Measurements from ENCODE around the gene MRPL53.
"Not testable (repeated sequence)": the region's sequence is repeated elsewhere in the genome, so short reads cannot be mapped to it uniquely, and the experiment has no call there.

MRPL53 gene

GRCh38 chr2:74450570-74451190 is 21.8 kb downstream of the MRPL53 start:
- Histone ChIP-seq H3K27ac (ENCODE audit: insufficient read depth in 1 of 2, low read depth in 1 of 2, low read length in 2 of 2, poor library complexity in 1 of 2, severe bottlenecking in 2 of 2) (no peak overlapping the region), H3K27me3 (replicated peaks in 2 of 5; ENCODE audit: control insufficient read depth in 4 of 5, insufficient read depth in 5 of 5, low read length in 4 of 5) (no peaks in the 10 kb centered on the region), H3K36me3 (ENCODE audit: control insufficient read depth in 4 of 4, insufficient read depth in 4 of 4, low read length in 3 of 4) (no peaks in the 10 kb centered on the region), H3K4me3 (ENCODE audit: control insufficient read depth in 1 of 7, extremely low read depth in 1 of 7, insufficient read depth in 4 of 7, low read depth in 2 of 7, low read length in 6 of 7) (no peak overlapping the region), H3K9me3 (ENCODE audit: control extremely low read depth in 1 of 5, control insufficient read depth in 4 of 5, insufficient read depth in 2 of 5, low read depth in 1 of 5, low read length in 4 of 5) (no peaks in the 10 kb centered on the region), H3K4me1 (ENCODE audit: control extremely low read depth in 1 of 4, control insufficient read depth in 4 of 4, insufficient read depth in 4 of 4, low read length in 3 of 4) (peaks cover 0 to 22% (median 18%) of the 10 kb centered on the region in 4 experiments)
- DNase-seq = no peak
- 100% methylated on average over 2 of the region's 3 CpGs for whole genome bisulfite sequencing (ENCODE audit: insufficient coverage)
- POLR2A ChIA-PET = no interaction called here
- CTCF ChIA-PET = no interaction called here

- Histone ChIP-seq H3K4me1 (ENCODE audit: control extremely low read depth in 1 of 4, control insufficient read depth in 4 of 4, insufficient read depth in 4 of 4, low read length in 3 of 4) (peaks cover 4 to 19% (median 15%) of the 10 kb centered on the region in 4 experiments), H3K27ac (ENCODE audit: insufficient read depth in 1 of 2, low read depth in 1 of 2, low read length in 2 of 2, poor library complexity in 1 of 2, severe bottlenecking in 2 of 2) (no peak overlapping the region), H3K36me3 (ENCODE audit: control insufficient read depth in 4 of 4, insufficient read depth in 4 of 4, low read length in 3 of 4) (no peaks in the 10 kb centered on the region), H3K27me3 (replicated peaks in 2 of 5; ENCODE audit: control insufficient read depth in 4 of 5, insufficient read depth in 5 of 5, low read length in 4 of 5) (peaks cover 0 to 3% (median 0%) of the 10 kb centered on the region in 5 experiments), H3K4me3 (ENCODE audit: control insufficient read depth in 1 of 7, extremely low read depth in 1 of 7, insufficient read depth in 4 of 7, low read depth in 2 of 7, low read length in 6 of 7) (no peak overlapping the region), H3K9me3 (ENCODE audit: control extremely low read depth in 1 of 5, control insufficient read depth in 4 of 5, insufficient read depth in 2 of 5, low read depth in 1 of 5, low read length in 4 of 5) (no peaks in the 10 kb centered on the region)
- ChIA-PET CTCF (interaction anchor here (0.6 to 1.4 kb wide), 2 partner anchors 199 to 324 kb away, joined by 4 read pairs; no protein-coding TSS in a partner anchor), POLR2A (no interaction called here)
- WGBS (ENCODE audit: insufficient coverage) = 100% methylated on average over 2 of the region's 2 CpGs
- DNase-seq = no peak
These were observed 23.7 kb downstream of the MRPL53 start for GRCh38 chr2:74448771-74449170.

- ChIA-PET CTCF (interaction anchor here (0.8 to 1.1 kb wide), 2 partner anchors 11 to 22 kb away, joined by 3 read pairs; partner anchors contain the start of gene WBP1), POLR2A (no interaction called here)
- H3K4me3 ChIP-seq (ENCODE audit: control insufficient read depth in 1 of 7, extremely low read depth in 1 of 7, insufficient read depth in 4 of 7, low read depth in 2 of 7, low read length in 6 of 7) = no peak overlapping the region
- H3K27me3 ChIP-seq (replicated peaks in 2 of 5; ENCODE audit: control insufficient read depth in 4 of 5, insufficient read depth in 5 of 5, low read length in 4 of 5) = peaks cover 0 to 9% (median 2%) of the 10 kb centered on the region in 5 experiments
- H3K4me1 ChIP-seq (ENCODE audit: control extremely low read depth in 1 of 4, control insufficient read depth in 4 of 4, insufficient read depth in 4 of 4, low read length in 3 of 4) = peaks cover 4 to 14% (median 9%) of the 10 kb centered on the region in 4 experiments
- 100% methylated on average over 2 of the region's 5 CpGs for WGBS (ENCODE audit: insufficient coverage)
- H3K36me3 ChIP-seq (ENCODE audit: control insufficient read depth in 4 of 4, insufficient read depth in 4 of 4, low read length in 3 of 4) = no peaks in the 10 kb centered on the region
- H3K27ac ChIP-seq (ENCODE audit: insufficient read depth in 1 of 2, low read depth in 1 of 2, low read length in 2 of 2, poor library complexity in 1 of 2, severe bottlenecking in 2 of 2) = no peak overlapping the region
- DNase-seq = no peak
- H3K9me3 ChIP-seq (ENCODE audit: control extremely low read depth in 1 of 5, control insufficient read depth in 4 of 5, insufficient read depth in 2 of 5, low read depth in 1 of 5, low read length in 4 of 5) = no peaks in the 10 kb centered on the region
These were observed 25.1 kb downstream of the MRPL53 start for GRCh38 chr2:74447230-74447999.

- no peaks in the 10 kb centered on the region for H3K9me3 ChIP-seq (ENCODE audit: control extremely low read depth in 1 of 5, control insufficient read depth in 4 of 5, insufficient read depth in 2 of 5, low read depth in 1 of 5, low read length in 4 of 5)
- H3K27ac ChIP-seq (ENCODE audit: insufficient read depth in 1 of 2, low read depth in 1 of 2, low read length in 2 of 2, poor library complexity in 1 of 2, severe bottlenecking in 2 of 2) = no peak overlapping the region
- peaks cover 4 to 30% (median 24%) of the 10 kb centered on the region in 4 experiments for H3K4me1 ChIP-seq (ENCODE audit: control extremely low read depth in 1 of 4, control insufficient read depth in 4 of 4, insufficient read depth in 4 of 4, low read length in 3 of 4)
- POLR2A ChIA-PET = interaction anchor here (1.6 kb wide), 1 partner anchor 10 kb away, joined by 6 read pairs; the partner anchor contains the start of gene INO80B
- DNase-seq = no peak
- WGBS (ENCODE audit: insufficient coverage) = 67% methylated on average over 1 of the region's 5 CpGs
- no peak overlapping the region for H3K4me3 ChIP-seq (ENCODE audit: control insufficient read depth in 1 of 7, extremely low read depth in 1 of 7, insufficient read depth in 4 of 7, low read depth in 2 of 7, low read length in 6 of 7)
- H3K36me3 ChIP-seq (ENCODE audit: control insufficient read depth in 4 of 4, insufficient read depth in 4 of 4, low read length in 3 of 4) = no peaks in the 10 kb centered on the region
- peaks cover 0 to 27% (median 10%) of the 10 kb centered on the region in 5 experiments for H3K27me3 ChIP-seq (replicated peaks in 2 of 5; ENCODE audit: control insufficient read depth in 4 of 5, insufficient read depth in 5 of 5, low read length in 4 of 5)
- CTCF ChIA-PET = interaction anchor here (0.7 to 1.6 kb wide), 6 partner anchors 7 to 36 kb away, joined by 3 to 4 read pairs (median 3); partner anchors contain the start of genes C2orf81 and WBP1
These were observed 27.8 kb downstream of the MRPL53 start for GRCh38 chr2:74444498-74445318.

- Histone ChIP-seq H3K4me3 (ENCODE audit: control insufficient read depth in 1 of 7, extremely low read depth in 1 of 7, insufficient read depth in 4 of 7, low read depth in 2 of 7, low read length in 6 of 7) (peak overlapping the region in 3 of 7 experiments; percentile 32 to 81 (median 64)), H3K4me1 (ENCODE audit: control extremely low read depth in 1 of 4, control insufficient read depth in 4 of 4, insufficient read depth in 4 of 4, low read length in 3 of 4) (peaks cover 4 to 44% (median 40%) of the 10 kb centered on the region in 4 experiments), H3K27me3 (replicated peaks in 2 of 5; ENCODE audit: control insufficient read depth in 4 of 5, insufficient read depth in 5 of 5, low read length in 4 of 5) (peaks cover 0 to 27% (median 10%) of the 10 kb centered on the region in 5 experiments)
- WGBS (ENCODE audit: insufficient coverage) = 94% methylated on average over 10 of the region's 16 CpGs
- not testable (repeated sequence) for H3K27ac ChIP-seq (ENCODE audit: insufficient read depth in 1 of 2, low read depth in 1 of 2, low read length in 2 of 2, poor library complexity in 1 of 2, severe bottlenecking in 2 of 2); DNase-seq; H3K36me3 ChIP-seq (ENCODE audit: control insufficient read depth in 4 of 4, insufficient read depth in 4 of 4, low read length in 3 of 4); H3K9me3 ChIP-seq (ENCODE audit: control extremely low read depth in 1 of 5, control insufficient read depth in 4 of 5, insufficient read depth in 2 of 5, low read depth in 1 of 5, low read length in 4 of 5)
- POLR2A ChIA-PET = interaction anchor here (1.8 kb wide), 1 partner anchor 12 kb away, joined by 6 read pairs; the partner anchor contains the start of gene INO80B
- CTCF ChIA-PET = interaction anchor here (0.6 to 1.3 kb wide), 4 partner anchors 9 to 454 kb away, joined by 3 read pairs; partner anchors contain the start of gene INO80B
These were observed 29.8 kb downstream of the MRPL53 start for GRCh38 chr2:74442483-74443297.

Data from common myeloid progenitor, CD34-positive (primary cell).